Stimulated activated CD8-positive, alpha-beta memory T cell treated with anti-CD3 and anti-CD28 coated beads, Interleukin-4, amount 100 ng/mL, for 4 hours (primary cell): ENCODE data around the gene SELENOI.
"Not testable (repeated sequence)": the region's sequence is repeated elsewhere in the genome, so short reads cannot be mapped to it uniquely, and the experiment has no call there.

Experiments
- DNase-seq, 2 donors: peaks; one replicate each; pipeline ENCODE4 v3.0.0-alpha.2; 2020; ENCODE audit warnings: low read depth in 2 of 2, low spot score in 1 of 2

SELENOI gene

GRCh38 chr2:26356111-26356510 lies 10.2 kb downstream of the SELENOI start:
- DNase-seq: no peak

GRCh38 chr2:26356771-26357170 lies 10.8 kb downstream of the SELENOI start:
- no peak for DNase-seq

GRCh38 chr2:26359886-26360473 lies 14.0 kb downstream of the SELENOI start:
- no peak for DNase-seq

GRCh38 chr2:26363323-26363722 lies 17.4 kb downstream of the SELENOI start:
- DNase-seq: no peak

GRCh38 chr2:26363958-26364357 lies 18.0 kb downstream of the SELENOI start:
- no peak for DNase-seq

GRCh38 chr2:26364669-26365068 lies 18.7 kb downstream of the SELENOI start:
- no peak for DNase-seq

- DNase-seq: no peak
These were observed 21.0 kb downstream of the SELENOI start for GRCh38 chr2:26366957-26367356.

GRCh38 chr2:26369664-26370063 lies 23.7 kb downstream of the SELENOI start:
- not testable (repeated sequence) for DNase-seq

GRCh38 chr2:26370909-26371308 lies 25.0 kb downstream of the SELENOI start:
- DNase-seq: not testable (repeated sequence)

- DNase-seq: no peak
These were observed 30.9 kb downstream of the SELENOI start for GRCh38 chr2:26376799-26377198.

- DNase-seq: no peak
These were observed 34.3 kb downstream of the SELENOI start for GRCh38 chr2:26380281-26380680.

GRCh38 chr2:26382564-26382963 lies 36.6 kb downstream of the SELENOI start:
- DNase-seq: no peak

GRCh38 chr2:26384183-26384582 lies 38.2 kb downstream of the SELENOI start:
- no peak for DNase-seq

GRCh38 chr2:26384597-26384996 lies 38.7 kb downstream of the SELENOI start:
- DNase-seq: no peak

- no peak for DNase-seq
These were observed 41.2 kb downstream of the SELENOI start for GRCh38 chr2:26387189-26387588.

- DNase-seq: no peak
These were observed 48.8 kb downstream of the SELENOI start for GRCh38 chr2:26394694-26395093.

GRCh38 chr2:26395394-26395793 lies 49.5 kb downstream of the SELENOI start:
- no peak for DNase-seq

- peak in 1 of 2 donors; percentile 22 for DNase-seq
These were observed 50.9 kb downstream of the SELENOI start for GRCh38 chr2:26396734-26397298.

GRCh38 chr2:26399771-26400376 lies 53.9 kb downstream of the SELENOI start:
- DNase-seq: no peak

GRCh38 chr2:26400723-26401122 lies 54.8 kb downstream of the SELENOI start:
- no peak for DNase-seq

GRCh38 chr2:26401739-26402541 lies 56.0 kb downstream of the SELENOI start, which contains the start of gene DRC1:
TSS of gene DRC1 (plus strand) at chr2:26401920. CDS start at chr2:26401990, 70 bp downstream.
- no peak for DNase-seq

- DNase-seq: no peak
These were observed 61.6 kb downstream of the SELENOI start for GRCh38 chr2:26407526-26407925.
